Measurements from ENCODE around the gene DSN1. TPM values are rescaled to one million over a fixed set of nuclear protein-coding genes. Genes with fewer than 3 reads are reported as not detected.

Gene DSN1
- total RNA-seq, 1 experiment from 2014 or later: 40.8 TPM

DNA sequence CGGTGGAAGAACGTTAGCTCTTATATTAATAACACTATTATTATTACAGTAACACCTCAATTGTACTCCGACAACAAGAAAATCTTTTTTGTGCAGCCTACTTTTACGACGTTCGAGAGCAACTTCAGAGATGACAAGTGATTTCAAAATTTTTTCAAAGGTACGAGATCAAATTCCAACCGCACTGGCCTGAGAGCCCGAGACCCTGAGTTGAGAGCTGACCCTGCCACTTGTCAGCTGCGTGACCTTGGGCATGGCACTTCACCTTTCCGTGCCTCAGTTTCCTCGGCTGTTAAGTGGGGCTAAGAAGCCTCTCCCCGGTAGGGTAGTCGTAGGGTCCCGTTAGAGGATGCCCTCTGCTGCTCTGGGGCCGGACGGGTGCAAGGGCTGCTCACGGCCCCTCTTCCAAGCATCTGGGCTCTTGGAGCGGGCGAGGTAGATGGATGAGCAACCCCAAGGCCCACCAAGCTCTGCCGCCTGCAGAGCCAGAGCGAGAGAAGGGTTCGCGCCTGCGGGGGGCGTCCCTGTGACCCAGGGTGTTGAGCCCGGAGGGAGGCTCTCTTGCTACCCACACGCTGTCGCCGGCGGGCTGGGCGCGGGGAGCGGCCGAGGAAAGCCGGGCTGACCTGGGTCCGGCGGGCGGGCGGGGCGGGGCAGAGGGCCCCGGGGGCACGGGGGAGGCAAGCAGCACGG, 28.2 kb downstream of the DSN1 start:
- Histone ChIP-seq H3K36me3 (ENCODE audit: insufficient read depth, low read length, poor library complexity, severe bottlenecking) (peaks cover 7% of the 10 kb centered on the region), H3K27ac (ENCODE audit: low read depth, low read length, poor library complexity, severe bottlenecking) (no peak overlapping the region), H3K27me3 (replicated peaks; ENCODE audit: insufficient read depth, low read depth, low read length, poor library complexity) (no peaks in the 10 kb centered on the region), H3K4me1 (ENCODE audit: insufficient read depth, low read length, poor library complexity, severe bottlenecking) (peaks cover 11% of the 10 kb centered on the region), H3K4me3 (ENCODE audit: low read depth, low read length, poor library complexity, severe bottlenecking) (peak overlapping the region; percentile 71), H3K9me3 (ENCODE audit: low read depth, low read length, poor library complexity, severe bottlenecking) (no peaks in the 10 kb centered on the region)
- ChIA-PET POLR2A (ENCODE audit: low non-redundant PET) (interaction anchor here (0.5 to 0.7 kb wide), 2 partner anchors 9 to 229 kb away, joined by 3 read pairs; no protein-coding TSS in a partner anchor), CTCF (interaction anchor here (0.6 to 1.2 kb wide), 2 partner anchors 63 to 99 kb away, joined by 4 to 7 read pairs; no protein-coding TSS in a partner anchor)
- intact Hi-C loops (cut with micrococcal nuclease; ENCODE audit: unreplicated experiment): no loop called here
- peak; percentile 47 for DNase-seq (ENCODE audit: low spot score)
- BruUV-seq (replicated peaks): no TSS peak
- TF ChIP-seq EZH2 (IDR thresholded peaks at IDR 0.05; ENCODE audit: borderline replicate concordance, low read depth, low read length, poor library complexity, severe bottlenecking): no peak
- TF ChIP-seq, protein P1, sequence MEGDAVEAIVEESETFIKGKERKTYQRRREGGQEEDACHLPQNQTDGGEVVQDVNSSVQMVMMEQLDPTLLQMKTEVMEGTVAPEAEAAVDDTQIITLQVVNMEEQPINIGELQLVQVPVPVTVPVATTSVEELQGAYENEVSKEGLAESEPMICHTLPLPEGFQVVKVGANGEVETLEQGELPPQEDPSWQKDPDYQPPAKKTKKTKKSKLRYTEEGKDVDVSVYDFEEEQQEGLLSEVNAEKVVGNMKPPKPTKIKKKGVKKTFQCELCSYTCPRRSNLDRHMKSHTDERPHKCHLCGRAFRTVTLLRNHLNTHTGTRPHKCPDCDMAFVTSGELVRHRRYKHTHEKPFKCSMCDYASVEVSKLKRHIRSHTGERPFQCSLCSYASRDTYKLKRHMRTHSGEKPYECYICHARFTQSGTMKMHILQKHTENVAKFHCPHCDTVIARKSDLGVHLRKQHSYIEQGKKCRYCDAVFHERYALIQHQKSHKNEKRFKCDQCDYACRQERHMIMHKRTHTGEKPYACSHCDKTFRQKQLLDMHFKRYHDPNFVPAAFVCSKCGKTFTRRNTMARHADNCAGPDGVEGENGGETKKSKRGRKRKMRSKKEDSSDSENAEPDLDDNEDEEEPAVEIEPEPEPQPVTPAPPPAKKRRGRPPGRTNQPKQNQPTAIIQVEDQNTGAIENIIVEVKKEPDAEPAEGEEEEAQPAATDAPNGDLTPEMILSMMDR (conservative IDR thresholded peaks at IDR 0.05; ENCODE audit: low read depth, low read length): no peak

DNA sequence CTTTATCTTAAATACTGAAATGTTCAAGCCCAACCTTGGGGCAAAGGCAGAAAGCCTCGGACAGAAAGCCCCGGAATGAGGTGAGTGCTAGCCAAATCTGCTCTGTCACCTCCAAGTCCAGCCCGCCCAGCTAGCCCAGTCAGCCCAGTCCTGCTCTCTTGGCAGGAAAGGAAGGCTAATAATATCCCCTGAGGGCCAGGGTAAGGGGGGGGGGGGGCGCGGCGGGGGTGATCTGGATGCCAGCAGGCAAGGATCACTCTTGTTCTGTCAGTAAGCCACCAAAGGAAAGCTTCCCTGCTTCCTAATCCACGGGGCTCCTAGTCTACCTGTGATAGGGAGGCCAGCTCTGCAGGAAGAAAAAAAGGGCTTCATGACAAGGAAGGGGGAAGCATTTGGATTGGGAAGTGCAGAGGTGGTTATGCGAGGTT, 28.8 kb downstream of the DSN1 start:
- peak overlapping the region; percentile 71 for H3K4me3 ChIP-seq (ENCODE audit: low read depth, low read length, poor library complexity, severe bottlenecking)
- no peak for DNase-seq (ENCODE audit: low spot score)
- TF ChIP-seq, protein P1 (conservative IDR thresholded peaks at IDR 0.05; ENCODE audit: low read depth, low read length): no peak
- no peak for TF ChIP-seq EZH2 (IDR thresholded peaks at IDR 0.05; ENCODE audit: borderline replicate concordance, low read depth, low read length, poor library complexity, severe bottlenecking)
- ChIA-PET CTCF (no interaction called here), POLR2A (ENCODE audit: low non-redundant PET) (no interaction called here)
- no peak overlapping the region for H3K27ac ChIP-seq (ENCODE audit: low read depth, low read length, poor library complexity, severe bottlenecking)
- intact Hi-C loops (cut with micrococcal nuclease; ENCODE audit: unreplicated experiment): no loop called here
- H3K27me3 ChIP-seq (replicated peaks; ENCODE audit: insufficient read depth, low read depth, low read length, poor library complexity): no peaks in the 10 kb centered on the region
- H3K4me1 ChIP-seq (ENCODE audit: insufficient read depth, low read length, poor library complexity, severe bottlenecking): peaks cover 11% of the 10 kb centered on the region
- no peaks in the 10 kb centered on the region for H3K9me3 ChIP-seq (ENCODE audit: low read depth, low read length, poor library complexity, severe bottlenecking)
- BruUV-seq (replicated peaks): no TSS peak
- peaks cover under 1% of the 10 kb centered on the region for H3K36me3 ChIP-seq (ENCODE audit: insufficient read depth, low read length, poor library complexity, severe bottlenecking)

DNA sequence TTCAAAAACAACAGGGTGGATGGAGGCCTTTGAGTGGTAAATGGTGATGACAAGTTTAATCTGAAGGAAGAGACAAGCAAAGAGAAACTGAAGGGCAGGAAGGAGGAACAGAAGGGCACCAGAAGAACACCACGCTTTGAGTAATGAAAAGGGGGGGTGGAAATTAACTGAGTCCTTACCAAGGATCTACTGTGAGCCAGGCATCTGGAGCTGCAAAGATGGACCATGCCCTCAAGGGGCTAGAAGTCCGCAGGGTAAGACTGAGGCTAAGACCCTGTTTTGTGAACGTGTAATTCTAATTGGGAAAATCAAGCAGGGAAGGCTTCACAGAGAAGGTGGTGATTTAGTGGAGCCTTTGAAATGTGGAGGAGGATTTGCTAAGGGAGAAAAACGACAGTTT, 29.3 kb downstream of the DSN1 start:
- Histone ChIP-seq H3K9me3 (ENCODE audit: low read depth, low read length, poor library complexity, severe bottlenecking) (no peaks in the 10 kb centered on the region), H3K36me3 (ENCODE audit: insufficient read depth, low read length, poor library complexity, severe bottlenecking) (no peaks in the 10 kb centered on the region), H3K4me1 (ENCODE audit: insufficient read depth, low read length, poor library complexity, severe bottlenecking) (peaks cover 11% of the 10 kb centered on the region), H3K27me3 (replicated peaks; ENCODE audit: insufficient read depth, low read depth, low read length, poor library complexity) (no peaks in the 10 kb centered on the region), H3K4me3 (ENCODE audit: low read depth, low read length, poor library complexity, severe bottlenecking) (no peak overlapping the region), H3K27ac (ENCODE audit: low read depth, low read length, poor library complexity, severe bottlenecking) (no peak overlapping the region)
- intact Hi-C loops (cut with micrococcal nuclease; ENCODE audit: unreplicated experiment): no loop called here
- ChIA-PET CTCF (no interaction called here), POLR2A (ENCODE audit: low non-redundant PET) (no interaction called here)
- TSS peak; percentile 49 for BruUV-seq (replicated peaks)
- TF ChIP-seq, protein P1 (conservative IDR thresholded peaks at IDR 0.05; ENCODE audit: low read depth, low read length): no peak
- no peak for TF ChIP-seq EZH2 (IDR thresholded peaks at IDR 0.05; ENCODE audit: borderline replicate concordance, low read depth, low read length, poor library complexity, severe bottlenecking)
- DNase-seq (ENCODE audit: low spot score): no peak

Data from A673 (cell line).